GM12875 (cell line): Measurements from ENCODE around the gene NCAM1.

Source experiments
- H3K4me3 ChIP-seq: one replicate; pipeline ENCODE4 v1.5.1; 2011; ENCODE audit warnings: low read depth, low read length, control low read depth
- CTCF ChIP-seq: IDR thresholded peaks from 2 replicates; pipeline ENCODE4 v1.5.1; 2011; ENCODE audit warnings: low read depth, mild to moderate bottlenecking, control low read depth, inconsistent platforms, low read length, moderate library complexity, borderline replicate concordance; ENCODE audit not compliant: insufficient read depth

NCAM1 gene

GRCh38 chr11:113271551-113272245, 310.5 kb downstream of the NCAM1 start:
- no peak for TF ChIP-seq CTCF
- H3K4me3 ChIP-seq = no peak overlapping the region

GRCh38 chr11:113272281-113272680, 311.1 kb downstream of the NCAM1 start:
- no peak overlapping the region for H3K4me3 ChIP-seq
- no peak for TF ChIP-seq CTCF

- no peak overlapping the region for H3K4me3 ChIP-seq
- no peak for TF ChIP-seq CTCF
Measured at GRCh38 chr11:113272927-113273615, 311.9 kb downstream of the NCAM1 start.

- no peak overlapping the region for H3K4me3 ChIP-seq
- TF ChIP-seq CTCF = no peak
Measured at GRCh38 chr11:113273720-113274119, 312.5 kb downstream of the NCAM1 start.

GRCh38 chr11:113274713-113275582, 313.7 kb downstream of the NCAM1 start:
- H3K4me3 ChIP-seq = no peak overlapping the region
- no peak for TF ChIP-seq CTCF

- TF ChIP-seq CTCF = no peak
- no peak overlapping the region for H3K4me3 ChIP-seq
Measured at GRCh38 chr11:113275602-113276001, 314.4 kb downstream of the NCAM1 start.

- no peak for TF ChIP-seq CTCF
- no peak overlapping the region for H3K4me3 ChIP-seq
Measured at GRCh38 chr11:113276466-113276865, 315.2 kb downstream of the NCAM1 start.
